GM21529 (cell line): Measurements from ENCODE around the gene FAM53B.
A peak's percentile ranks its signal among the peaks of the same experiment; 100 is the strongest.

ENCODE experiments used
- ATAC-seq: cut with Tn5 transposase; IDR thresholded peaks from one replicate; pipeline ENCODE4 v1.9.1; 2021; ENCODE audit not compliant: unreplicated experiment

Gene FAM53B

GRCh38 chr10:124743191-124744101, 732 bp downstream of the FAM53B start:
- peak; percentile 13 for ATAC-seq

- ATAC-seq: no peak
These were observed 1.6 kb downstream of the FAM53B start for GRCh38 chr10:124742413-124743190.

- ATAC-seq: no peak
These were observed 2.2 kb downstream of the FAM53B start for GRCh38 chr10:124741922-124742412.

GRCh38 chr10:124741281-124741921, 2.8 kb downstream of the FAM53B start:
- peak; percentile 41 for ATAC-seq

- ATAC-seq: peak; percentile 21
These were observed 3.6 kb downstream of the FAM53B start for GRCh38 chr10:124740369-124741280.

- no peak for ATAC-seq
These were observed 4.2 kb downstream of the FAM53B start for GRCh38 chr10:124739986-124740368.

- no peak for ATAC-seq
These were observed 4.9 kb downstream of the FAM53B start for GRCh38 chr10:124739119-124739921.

- ATAC-seq: no peak
These were observed 5.7 kb downstream of the FAM53B start for GRCh38 chr10:124738441-124738840.

GRCh38 chr10:124737708-124738107, 6.5 kb downstream of the FAM53B start:
- no peak for ATAC-seq

GRCh38 chr10:124737221-124737620, 7.0 kb downstream of the FAM53B start:
- ATAC-seq: no peak

GRCh38 chr10:124736491-124737136, 7.6 kb downstream of the FAM53B start:
- ATAC-seq: no peak

GRCh38 chr10:124735491-124736286, 8.5 kb downstream of the FAM53B start:
- no peak for ATAC-seq

GRCh38 chr10:124734311-124735166, 9.6 kb downstream of the FAM53B start:
- ATAC-seq: no peak

GRCh38 chr10:124733571-124734245, 10.5 kb downstream of the FAM53B start:
- no peak for ATAC-seq

- peak; percentile 67 for ATAC-seq
These were observed 11.1 kb downstream of the FAM53B start for GRCh38 chr10:124732931-124733570.

- ATAC-seq: no peak
These were observed 12.6 kb downstream of the FAM53B start for GRCh38 chr10:124731551-124731950.
